K562 (cell line): ENCODE measurements around the gene PEX11A. TPM values are rescaled to one million over a fixed set of nuclear protein-coding genes. Genes with fewer than 3 reads are reported as not detected.

ENCODE experiments used
- ATAC-seq: fragments of 200-7000 bp; cut with Tn5 transposase; 3 replicates; pipeline ENCODE4 v1.9.1; 2020; ENCODE audit warnings: moderate library complexity
- BruUV-seq: library from RNA; stranded (reverse); fragments of 400-500 nt; replicated peaks from 2 replicates; lab custom pipeline; 2021; lab: Mats Ljungman, UMichigan
- CTCF ChIA-PET: fragments of 300-600 bp; formaldehyde crosslinking; extraction: SDS; loops from one replicate; lab custom pipeline; 2021; ENCODE audit warnings: low intra/inter-chr PET ratio; lab: Yijun Ruan, JAX
- POLR2A ChIA-PET: fragments of 300-600, 350-650 bp; sonication (Branson Sonifier 250); formaldehyde crosslinking; extraction: SDS; loops from one replicate; lab custom pipeline; 2021; ENCODE audit warnings: antibody characterized with exemption, inconsistent platforms; lab: Yijun Ruan, JAX
- DNase-seq, 4 experiments: peaks; one replicate each; pipeline versions ENCODE4 v3.0.0 to v3.0.0-alpha.2; 2011 to 2018; ENCODE audit warnings: low spot score in 3 of 4, mixed read lengths in 3 of 4; ENCODE audit errors: extremely low read depth in 1 of 4
- FAIRE-seq: peaks from 2 replicates; lab custom pipeline; 2011; peaks lifted over from hg19 to GRCh38; lab: Jason Lieb, UNC
- H2AFZ ChIP-seq: 2 replicates; pipeline ENCODE4 v1.6.0; 2011; ENCODE audit warnings: low read depth, low read length, control low read depth, inconsistent platforms
- H3K27ac ChIP-seq: fragments of 200-600 bp; 3 replicates; pipeline ENCODE4 v1.8.0; 2011; ENCODE audit warnings: low read depth, mild to moderate bottlenecking, control low read depth, inconsistent platforms, low read length, moderate library complexity, mixed read lengths; ENCODE audit errors: extremely low read depth
- H3K27me3 ChIP-seq, 2 experiments: fragments of 300-600 bp in 1 of 2; 2 replicates in 1 of 2; 3 replicates in 1 of 2; pipeline versions ENCODE4 v1.6.0 to v1.8.0; 2011; ENCODE audit warnings: inconsistent platforms in 2 of 2, low read length in 2 of 2, mild to moderate bottlenecking in 1 of 2, mixed read lengths in 1 of 2, moderate library complexity in 1 of 2; ENCODE audit not compliant: control insufficient read depth in 2 of 2, insufficient read depth in 2 of 2
- H3K36me3 ChIP-seq: fragments of 300-600 bp; 3 replicates; pipeline ENCODE4 v1.8.0; 2011; ENCODE audit warnings: mild to moderate bottlenecking, low read length, inconsistent platforms; ENCODE audit not compliant: control insufficient read depth, insufficient read depth
- H3K4me1 ChIP-seq, 2 experiments: fragments of 200-600 bp in 1 of 2; replicated peaks in 1 of 2; 2 replicates in 1 of 2; 3 replicates in 1 of 2; pipeline versions ENCODE4 v1.5.1 to v1.8.0; 2011; ENCODE audit warnings: inconsistent platforms in 2 of 2, low read length in 2 of 2, mild to moderate bottlenecking in 1 of 2, mixed read lengths in 1 of 2, moderate library complexity in 1 of 2; ENCODE audit not compliant: control insufficient read depth in 2 of 2, insufficient read depth in 2 of 2
- H3K4me2 ChIP-seq: 2 replicates; pipeline ENCODE4 v1.6.1; 2011; ENCODE audit warnings: low read length, control low read depth, inconsistent platforms, mixed read lengths; ENCODE audit not compliant: insufficient read depth
- H3K4me3 ChIP-seq: fragments of 200-600 bp; sonication (generic), shearing (Covaris generic); 2 replicates; pipeline ENCODE4 v1.5.1; 2016; ENCODE audit warnings: control low read depth, inconsistent platforms
- H3K79me2 ChIP-seq: fragments of 200-600 bp; 3 replicates; pipeline ENCODE4 v1.8.0; 2011; ENCODE audit warnings: low read length, inconsistent platforms; ENCODE audit not compliant: control insufficient read depth, insufficient read depth
- H3K9ac ChIP-seq, 2 experiments: 2 replicates each; pipeline versions ENCODE4 v1.6.0 to v1.6.1; 2011; ENCODE audit warnings: low read depth in 2 of 2, low read length in 2 of 2, control low read depth in 1 of 2, inconsistent platforms in 1 of 2, mild to moderate bottlenecking in 1 of 2, mixed read lengths in 1 of 2; ENCODE audit not compliant: insufficient read depth in 1 of 2
- H3K9me1 ChIP-seq: one replicate; pipeline ENCODE4 v1.6.0; 2011; ENCODE audit warnings: inconsistent platforms, mild to moderate bottlenecking, low read length, moderate library complexity; ENCODE audit not compliant: control insufficient read depth, insufficient read depth
- H3K9me3 ChIP-seq: replicated peaks from 2 replicates; pipeline ENCODE4 v1.5.1; 2011; ENCODE audit warnings: low read depth, low read length, inconsistent platforms; ENCODE audit not compliant: control insufficient read depth, insufficient read depth
- H4K20me1 ChIP-seq: replicated peaks from 2 replicates; pipeline ENCODE4 v1.6.1; 2011; ENCODE audit warnings: low read length, inconsistent platforms, mixed read lengths; ENCODE audit not compliant: control insufficient read depth, insufficient read depth
- CHD7 ChIP-seq: fragments of 200-600 bp; sonication (generic); IDR thresholded peaks from one replicate; pipeline ENCODE4 v1.6.1; 2012; ENCODE audit warnings: mild to moderate bottlenecking, low read depth, low read length, inconsistent platforms
- FOSL1 ChIP-seq: fragments of 200-800 bp; sonication (Bioruptor generic); conservative IDR thresholded peaks from 2 replicates; pipeline ENCODE4 v1.6.1; 2016; ENCODE audit warnings: missing genetic modification characterization, missing compliant biosample characterization
- HMG20B ChIP-seq: fragments of 250-450 bp; sonication (Bioruptor Pico); IDR thresholded peaks from 2 replicates; pipeline ENCODE4 v1.5.0; 2021; ENCODE audit warnings: mild to moderate bottlenecking
- in situ Hi-C: fragments of 300-500 bp; cut with MboI; formaldehyde crosslinking; loops from 4 replicates; pipeline ENCODE4 v1.15.0; 2018; ENCODE audit warnings: inconsistent platforms, mixed read lengths
- intact Hi-C: fragments of 100-400 bp; cut with micrococcal nuclease; formaldehyde crosslinking; loops from 2 replicates; pipeline ENCODE4 v1.14.2; 2022
- polyA plus RNA-seq, 8 experiments: library from polyadenylated mRNA; depleted of rRNA in 4 of 8; stranded (reverse) in 5 of 8; unstranded in 3 of 8; fragments of >200 nt; fragmentation: Nextera tagmentation in 2 of 8; fragmentation: Illumina TruSeq in 1 of 8; extraction: Ambion mirVana in 2 of 8; extraction: Trizol in 1 of 8; gene quantifications; 2 replicates each; pipeline versions ENCODE4 v1.2.1 to v1.2.3, GENCODE V29; 2011 to 2014; ENCODE audit warnings: inconsistent platforms in 1 of 8, missing spikeins in 1 of 8
- total RNA-seq, 7 experiments: library from RNA; depleted of rRNA in 6 of 7; stranded (reverse); fragments of >200 nt in 6 of 7; fragmentation: Illumina TruSeq in 2 of 7; extraction: Trizol in 2 of 7; gene quantifications; 2 replicates each; pipeline versions ENCODE4 v1.2.1 to v1.2.3, GENCODE V29; 2011 to 2021; ENCODE audit warnings: low replicate concordance in 1 of 7
- TF ChIP-seq, protein P1 (sequence below), 2 experiments: fragments of 450-650 bp in 1 of 2; sonication (generic) in 1 of 2; formaldehyde crosslinking in 1 of 2; IDR thresholded peaks in 1 of 2; conservative IDR thresholded peaks in 1 of 2; 2 replicates each; pipeline versions ENCODE4 v1.6.1 to v1.8.1; 2016 to 2023; ENCODE audit warnings: mild to moderate bottlenecking in 2 of 2, moderate library complexity in 2 of 2, inconsistent platforms in 1 of 2, missing genetic modification reagents in 1 of 2

Gene PEX11A
- total and polyA plus RNA-seq, 9 of the 15 experiments (the other 6 are each of a cell fraction or from before 2014, with no cell fraction given), result not detected

DNA sequence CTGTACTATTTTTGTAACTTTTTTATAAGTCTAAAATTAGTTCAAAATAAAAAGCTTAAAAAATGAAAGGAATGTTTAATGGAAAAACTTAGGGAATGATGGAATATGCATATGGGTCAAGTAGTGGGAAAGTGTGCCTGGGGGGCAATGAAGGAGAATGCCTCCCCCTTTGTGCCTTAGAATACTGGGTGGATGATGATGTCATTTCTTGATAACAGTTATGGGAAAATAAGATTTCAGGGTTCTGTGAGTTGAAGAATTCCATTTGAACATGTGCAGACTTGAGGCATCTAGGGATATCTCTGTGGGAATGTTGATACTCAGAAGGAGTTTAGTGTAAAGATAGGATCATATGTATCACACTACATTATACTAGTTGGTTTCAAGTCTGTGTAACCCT is 13.9 kb upstream of the PEX11A start:
- no peak for FAIRE-seq

More for the DNA sequence above, 13.9 kb upstream of the PEX11A start:
- intact Hi-C loops (no loop called here), in situ Hi-C loops (no loop called here)
- no peaks in the 10 kb centered on the region for H3K9me3 ChIP-seq
- no peak overlapping the region for H3K27ac ChIP-seq
- H2AFZ ChIP-seq, result no peak overlapping the region
- ChIA-PET CTCF (no interaction called here), POLR2A (no interaction called here)
- no peak overlapping the region for H3K4me2 ChIP-seq
- no peak for ATAC-seq
- no peaks in the 10 kb centered on the region for H3K9me1 ChIP-seq
- H3K36me3 ChIP-seq, result no peaks in the 10 kb centered on the region
- no TSS peak for BruUV-seq
- no peak overlapping the region for H3K9ac ChIP-seq
- no peaks in the 10 kb centered on the region for H3K4me1 ChIP-seq
- no peaks in the 10 kb centered on the region for H3K79me2 ChIP-seq
- H4K20me1 ChIP-seq, result no peaks in the 10 kb centered on the region
- H3K27me3 ChIP-seq, result peaks cover 17 to 28% of the 10 kb centered on the region in 2 experiments; a peak in 4 of 5 replicates
- DNase-seq, result no peak
- H3K4me3 ChIP-seq, result no peak overlapping the region
- TF ChIP-seq FOSL1 (tag) (no peak), CHD7 (no peak), HMG20B (no peak)
- TF ChIP-seq, protein P1, sequence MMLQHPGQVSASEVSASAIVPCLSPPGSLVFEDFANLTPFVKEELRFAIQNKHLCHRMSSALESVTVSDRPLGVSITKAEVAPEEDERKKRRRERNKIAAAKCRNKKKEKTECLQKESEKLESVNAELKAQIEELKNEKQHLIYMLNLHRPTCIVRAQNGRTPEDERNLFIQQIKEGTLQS (IDR thresholded peaks at IDR 0.05), result peak; percentile 38
- TF ChIP-seq, protein P1 (CRISPR knock-in tag; conservative IDR thresholded peaks at IDR 0.05), result no peak
